HepG2 (cell line): ENCODE data around the gene MGLL. TPM values are rescaled to one million over a fixed set of nuclear protein-coding genes. Genes with fewer than 3 reads are reported as not detected.

Experiments
- ATAC-seq: fragments of 200-7000 bp; cut with Tn5 transposase; 3 replicates; pipeline ENCODE4 v1.9.1; 2020; ENCODE audit warnings: mild to moderate bottlenecking, moderate library complexity
- BruUV-seq: library from RNA; stranded (reverse); fragments of 400-500 nt; replicated peaks from 2 replicates; lab custom pipeline; 2021; lab: Mats Ljungman, UMichigan
- CTCF ChIA-PET: fragments of 300-600 bp; formaldehyde crosslinking; extraction: SDS; loops from one replicate; lab custom pipeline; 2021; ENCODE audit warnings: low total read pairs, inconsistent platforms, low intra/inter-chr PET ratio; lab: Yijun Ruan, JAX
- POLR2A ChIA-PET: fragments of 350-600 bp; sonication (Branson Sonifier 250); formaldehyde crosslinking; loops from one replicate; lab custom pipeline; 2020; ENCODE audit warnings: antibody characterized with exemption, inconsistent platforms; lab: Yijun Ruan, JAX
- DNase-seq: peaks from one replicate; pipeline ENCODE4 v3.0.0-alpha.2; 2015; ENCODE audit warnings: low spot score
- FAIRE-seq: peaks from 3 replicates; lab custom pipeline; 2011; peaks lifted over from hg19 to GRCh38; lab: Jason Lieb, UNC
- H2AFZ ChIP-seq: one replicate; pipeline ENCODE4 v1.6.1; 2011; ENCODE audit warnings: low read length, inconsistent platforms
- H3K27ac ChIP-seq: fragments of 300-600 bp; 3 replicates; pipeline ENCODE4 v1.8.0; 2011; ENCODE audit warnings: mixed run types, mild to moderate bottlenecking, mixed read lengths, low read length, inconsistent platforms; ENCODE audit not compliant: insufficient read depth; ENCODE audit errors: extremely low read length
- H3K27me3 ChIP-seq, 2 experiments: fragments of 200-600 bp in 1 of 2; 2 replicates in 1 of 2; 3 replicates in 1 of 2; pipeline versions ENCODE4 v1.6.0 to v1.8.0; 2011; ENCODE audit warnings: low read length in 2 of 2, mild to moderate bottlenecking in 2 of 2, moderate library complexity in 2 of 2, inconsistent platforms in 1 of 2; ENCODE audit not compliant: insufficient read depth in 2 of 2, control insufficient read depth in 1 of 2
- H3K36me3 ChIP-seq, 2 experiments: fragments of 200-600 bp in 1 of 2; replicated peaks in 1 of 2; 2 replicates in 1 of 2; 3 replicates in 1 of 2; pipeline versions ENCODE4 v1.5.1 to v1.8.0; 2011; ENCODE audit warnings: low read length in 2 of 2, inconsistent platforms in 1 of 2; ENCODE audit not compliant: insufficient read depth in 2 of 2, control insufficient read depth in 1 of 2
- H3K4me1 ChIP-seq: 2 replicates; pipeline ENCODE4 v1.5.1; 2012; ENCODE audit warnings: low read length, inconsistent platforms; ENCODE audit not compliant: insufficient read depth
- H3K4me2 ChIP-seq: 2 replicates; pipeline ENCODE4 v1.6.0; 2011; ENCODE audit warnings: low read depth, low read length, inconsistent platforms
- H3K4me3 ChIP-seq, 3 experiments: fragments of 200-600 bp in 1 of 3; sonication (generic), shearing (Covaris generic) in 1 of 3; replicated peaks in 1 of 3; 2 replicates each; pipeline ENCODE4 v1.5.1; 2011 to 2016; ENCODE audit warnings: low read length in 3 of 3, inconsistent platforms in 2 of 3, low read depth in 2 of 3, mild to moderate bottlenecking in 2 of 3, control low read depth in 1 of 3, mixed read lengths in 1 of 3; ENCODE audit not compliant: insufficient read depth in 1 of 3
- H3K79me2 ChIP-seq: one replicate; pipeline ENCODE4 v1.6.1; 2011; ENCODE audit warnings: low read length, inconsistent platforms; ENCODE audit not compliant: insufficient read depth
- H3K9ac ChIP-seq: 2 replicates; pipeline ENCODE4 v1.6.0; 2011; ENCODE audit warnings: mild to moderate bottlenecking, low read depth, low read length, inconsistent platforms; ENCODE audit not compliant: insufficient read depth
- H3K9me3 ChIP-seq: 2 replicates; pipeline ENCODE4 v1.5.1; 2012; ENCODE audit warnings: mild to moderate bottlenecking, low read length
- H4K20me1 ChIP-seq: 2 replicates; pipeline ENCODE4 v1.6.0; 2011; ENCODE audit warnings: inconsistent platforms, mild to moderate bottlenecking, low read length, moderate library complexity; ENCODE audit not compliant: insufficient read depth
- AGO1 ChIP-seq: fragments of 200-400 bp; formaldehyde crosslinking; IDR thresholded peaks from 2 replicates; pipeline ENCODE4 v1.6.1; 2017; ENCODE audit warnings: mild to moderate bottlenecking, low read depth, low read length, moderate library complexity; ENCODE audit not compliant: poor library complexity, severe bottlenecking
- EZH2 ChIP-seq: conservative IDR thresholded peaks from 2 replicates; pipeline ENCODE4 v1.6.1; 2012; ENCODE audit warnings: mild to moderate bottlenecking, low read depth, low read length, moderate library complexity
- KDM1A ChIP-seq: IDR thresholded peaks from 2 replicates; pipeline ENCODE4 v1.6.1; 2016; ENCODE audit warnings: missing compliant biosample characterization
- SRSF1 ChIP-seq: fragments of 200-400 bp; formaldehyde crosslinking; optimal IDR thresholded peaks from 2 replicates; pipeline ENCODE3; 2017; ENCODE audit warnings: mild to moderate bottlenecking, low read depth, low read length, moderate library complexity
- SRSF4 ChIP-seq: fragments of 200-400 bp; formaldehyde crosslinking; IDR thresholded peaks from one replicate; pipeline ENCODE4 v1.6.1; 2018; ENCODE audit warnings: mild to moderate bottlenecking, low read depth, low read length, moderate library complexity; ENCODE audit not compliant: poor library complexity, severe bottlenecking
- ZFP82 ChIP-seq: sonication (generic); formaldehyde crosslinking; IDR thresholded peaks from 2 replicates; pipeline ENCODE4 v1.5.1; 2020; ENCODE audit warnings: mild to moderate bottlenecking, missing genetic modification reagents, borderline replicate concordance
- ZKSCAN8 ChIP-seq: IDR thresholded peaks from 2 replicates; pipeline ENCODE4 v1.6.1; 2016; ENCODE audit warnings: borderline replicate concordance, missing genetic modification reagents, missing compliant biosample characterization
- ZNF260 ChIP-seq: sonication (generic); formaldehyde crosslinking; IDR thresholded peaks from 2 replicates; pipeline ENCODE4 v1.4.0; 2020; ENCODE audit warnings: missing genetic modification reagents, low read depth, mild to moderate bottlenecking, borderline replicate concordance
- ZNF383 ChIP-seq: sonication (generic); formaldehyde crosslinking; IDR thresholded peaks from 2 replicates; pipeline ENCODE4 v1.4.0; 2020; ENCODE audit warnings: missing genetic modification reagents, mild to moderate bottlenecking, borderline replicate concordance
- ZNF446 ChIP-seq: sonication (generic); formaldehyde crosslinking; IDR thresholded peaks from 2 replicates; pipeline ENCODE4 v1.5.0; 2020; ENCODE audit warnings: mild to moderate bottlenecking, missing genetic modification reagents
- ZNF460 ChIP-seq: sonication (generic); formaldehyde crosslinking; IDR thresholded peaks from 2 replicates; pipeline ENCODE4 v1.5.1; 2020; ENCODE audit warnings: missing genetic modification reagents, mild to moderate bottlenecking, borderline replicate concordance
- ZNF468 ChIP-seq: sonication (generic); formaldehyde crosslinking; IDR thresholded peaks from 2 replicates; pipeline ENCODE4 v1.8.0; 2022; ENCODE audit warnings: mild to moderate bottlenecking, moderate library complexity, missing genetic modification reagents
- ZNF557 ChIP-seq: sonication (generic); formaldehyde crosslinking; IDR thresholded peaks from 2 replicates; pipeline ENCODE4 v1.4.0; 2020; ENCODE audit warnings: missing genetic modification reagents
- ZNF598 ChIP-seq: sonication (generic); formaldehyde crosslinking; IDR thresholded peaks from 2 replicates; pipeline ENCODE4 v1.5.1; 2020; ENCODE audit warnings: mild to moderate bottlenecking, missing genetic modification reagents, borderline replicate concordance
- WGBS: methylation state at CpG from one replicate; pipeline ENCODE4 v1.1.6; 2017; ENCODE audit warnings: low lambda C conversion rate; 5-methylcytosine and 5-hydroxymethylcytosine counted together
- in situ Hi-C: cut with HindIII; loops from 2 replicates; pipeline ENCODE4 v1.10.0; 2017; ENCODE audit warnings: low pct_unique_long_range_greater_than_20kb; ENCODE audit not compliant: extremely low pct_ligation_motif_present
- intact Hi-C: fragments of 100-400 bp; cut with micrococcal nuclease; formaldehyde crosslinking; loops from one replicate; pipeline ENCODE4 v1.10.0; 2022; ENCODE audit not compliant: unreplicated experiment
- polyA plus RNA-seq, 8 experiments: library from polyadenylated mRNA; depleted of rRNA in 3 of 8; stranded (reverse) in 7 of 8; unstranded in 1 of 8; fragments of >200 nt; fragmentation: Illumina TruSeq in 4 of 8; extraction: Trizol in 4 of 8; gene quantifications; 2 replicates each; pipeline versions ENCODE4 v1.2.1 to v1.2.3, GENCODE V29; 2011 to 2016; ENCODE audit warnings: low read depth in 4 of 8, missing spikeins in 1 of 8, mixed read lengths in 1 of 8; ENCODE audit not compliant: insufficient read depth in 1 of 8
- total RNA-seq, 5 experiments: library from RNA; depleted of rRNA; stranded (reverse); fragments of >200 nt; fragmentation: Illumina TruSeq; extraction: Trizol; gene quantifications; 2 replicates each; pipeline ENCODE4 v1.2.3, GENCODE V29; 2016; ENCODE audit warnings: low read depth in 1 of 5
- TF ChIP-seq, protein P1 (sequence below): sonication (generic); formaldehyde crosslinking; IDR thresholded peaks from 2 replicates; pipeline ENCODE4 v1.4.0; 2020; ENCODE audit warnings: mild to moderate bottlenecking, missing genetic modification reagents
- TF ChIP-seq, protein P2 (sequence below): sonication (generic); formaldehyde crosslinking; IDR thresholded peaks from 2 replicates; pipeline ENCODE4 v1.5.0; 2020; ENCODE audit warnings: missing genetic modification reagents
- TF ChIP-seq, protein P3 (sequence below): sonication (generic); formaldehyde crosslinking; conservative IDR thresholded peaks from 2 replicates; pipeline ENCODE4 v1.8.0; 2022; ENCODE audit warnings: mild to moderate bottlenecking, moderate library complexity, missing genetic modification reagents

Gene MGLL
- total and polyA plus RNA-seq, 2 of the 13 experiments (the other 11 are each of a cell fraction or from before 2014, with no cell fraction given): not detected

DNA sequence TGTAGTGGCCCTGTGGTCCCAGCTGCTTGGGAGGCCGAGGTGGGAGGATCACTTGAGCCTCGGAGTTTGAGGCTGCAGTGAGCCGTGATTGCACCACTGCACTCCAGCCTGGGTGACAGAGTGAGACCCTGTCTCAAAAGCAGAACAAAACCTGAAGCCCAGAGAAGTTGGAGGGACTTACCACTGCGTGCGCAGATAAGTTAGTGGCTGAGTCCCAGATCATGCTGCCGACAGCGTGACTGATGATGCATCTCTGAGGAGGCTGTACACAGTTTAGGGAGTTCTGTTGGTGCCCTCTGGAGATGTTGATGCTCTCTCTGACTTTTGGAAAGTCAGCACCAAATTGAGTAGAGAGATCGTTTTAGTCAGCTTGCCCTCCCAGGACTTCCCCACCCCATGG, 165.4 kb downstream of the MGLL start:
- POLR2A ChIA-PET: no interaction called here
- ATAC-seq (no peak), DNase-seq (no peak), FAIRE-seq (no peak)
- Histone ChIP-seq H3K36me3 (peaks cover 2 to 4% of the 10 kb centered on the region in 2 experiments; a peak in 3 of 5 replicates), H3K9me3 (no peaks in the 10 kb centered on the region), H3K27me3 (no peaks in the 10 kb centered on the region), H2AFZ (no peak overlapping the region), H4K20me1 (no peaks in the 10 kb centered on the region), H3K79me2 (no peaks in the 10 kb centered on the region), H3K4me3 (no peak overlapping the region), H3K4me2 (no peak overlapping the region), H3K9ac (no peak overlapping the region), H3K4me1 (peaks cover 10% of the 10 kb centered on the region; the same call in 1 of the 2 replicates), H3K27ac (no peak overlapping the region)
- CTCF ChIA-PET: no interaction called here
- TF ChIP-seq ZNF446 (CRISPR knock-in tag): no peak
- no peak for TF ChIP-seq KDM1A
- no peak for TF ChIP-seq ZNF468 (CRISPR knock-in tag)
- TF ChIP-seq ZNF260: no peak
- no peak for TF ChIP-seq SRSF4
- TF ChIP-seq SRSF1: no peak
- TF ChIP-seq ZNF557 (CRISPR knock-in tag): no peak
- TF ChIP-seq ZKSCAN8 (CRISPR knock-in tag): no peak
- intact Hi-C loops (no loop called here), in situ Hi-C loops (no loop called here)
- BruUV-seq: no TSS peak
- 93% methylated on average over 8 of the region's 8 CpGs for WGBS

DNA sequence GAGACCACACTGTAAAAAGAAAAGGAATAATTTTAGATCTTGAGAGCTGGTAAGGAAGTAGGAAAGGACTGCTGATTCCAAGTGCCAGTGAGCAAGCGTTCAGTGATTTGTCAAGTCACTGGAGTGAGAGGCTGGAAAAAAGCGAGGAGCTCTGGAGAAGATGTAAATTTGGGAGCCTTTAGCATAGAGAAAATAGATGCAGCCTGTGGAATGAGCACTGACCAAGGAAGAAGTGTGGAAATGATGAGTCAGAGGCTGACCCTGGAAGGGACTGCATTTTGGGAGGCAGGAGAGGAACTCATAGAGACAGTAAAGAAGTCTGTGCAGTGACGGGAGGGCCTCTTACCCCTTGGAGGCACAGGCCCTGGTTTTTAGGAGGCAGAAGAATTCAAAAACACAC, 166.7 kb downstream of the MGLL start:
- Histone ChIP-seq H3K79me2 (no peaks in the 10 kb centered on the region), H3K9me3 (no peaks in the 10 kb centered on the region), H2AFZ (no peak overlapping the region), H3K27ac (no peak overlapping the region), H4K20me1 (no peaks in the 10 kb centered on the region), H3K4me2 (no peak overlapping the region), H3K36me3 (peaks cover 0 to under 1% of the 10 kb centered on the region in 2 experiments; a peak in 2 of 5 replicates), H3K9ac (no peak overlapping the region), H3K4me1 (peaks cover 10% of the 10 kb centered on the region; the same call in 1 of the 2 replicates), H3K27me3 (no peaks in the 10 kb centered on the region), H3K4me3 (no peak overlapping the region)
- no TSS peak for BruUV-seq
- WGBS: 96% methylated on average over 3 of the region's 3 CpGs
- ChIA-PET CTCF (no interaction called here), POLR2A (no interaction called here)
- intact Hi-C loops: no loop called here
- DNase-seq (no peak), ATAC-seq (no peak), FAIRE-seq (no peak)
- TF ChIP-seq, protein P1, sequence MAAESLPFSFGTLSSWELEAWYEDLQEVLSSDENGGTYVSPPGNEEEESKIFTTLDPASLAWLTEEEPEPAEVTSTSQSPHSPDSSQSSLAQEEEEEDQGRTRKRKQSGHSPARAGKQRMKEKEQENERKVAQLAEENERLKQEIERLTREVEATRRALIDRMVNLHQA (CRISPR knock-in tag): no peak
- TF ChIP-seq ZNF460 (no peak), ZFP82 (CRISPR knock-in tag) (no peak), AGO1 (no peak), ZNF383 (CRISPR knock-in tag) (no peak), EZH2 (no peak), ZNF598 (CRISPR knock-in tag) (no peak)
- TF ChIP-seq, protein P2, sequence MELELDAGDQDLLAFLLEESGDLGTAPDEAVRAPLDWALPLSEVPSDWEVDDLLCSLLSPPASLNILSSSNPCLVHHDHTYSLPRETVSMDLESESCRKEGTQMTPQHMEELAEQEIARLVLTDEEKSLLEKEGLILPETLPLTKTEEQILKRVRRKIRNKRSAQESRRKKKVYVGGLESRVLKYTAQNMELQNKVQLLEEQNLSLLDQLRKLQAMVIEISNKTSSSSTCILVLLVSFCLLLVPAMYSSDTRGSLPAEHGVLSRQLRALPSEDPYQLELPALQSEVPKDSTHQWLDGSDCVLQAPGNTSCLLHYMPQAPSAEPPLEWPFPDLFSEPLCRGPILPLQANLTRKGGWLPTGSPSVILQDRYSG: no peak
- TF ChIP-seq, protein P3, sequence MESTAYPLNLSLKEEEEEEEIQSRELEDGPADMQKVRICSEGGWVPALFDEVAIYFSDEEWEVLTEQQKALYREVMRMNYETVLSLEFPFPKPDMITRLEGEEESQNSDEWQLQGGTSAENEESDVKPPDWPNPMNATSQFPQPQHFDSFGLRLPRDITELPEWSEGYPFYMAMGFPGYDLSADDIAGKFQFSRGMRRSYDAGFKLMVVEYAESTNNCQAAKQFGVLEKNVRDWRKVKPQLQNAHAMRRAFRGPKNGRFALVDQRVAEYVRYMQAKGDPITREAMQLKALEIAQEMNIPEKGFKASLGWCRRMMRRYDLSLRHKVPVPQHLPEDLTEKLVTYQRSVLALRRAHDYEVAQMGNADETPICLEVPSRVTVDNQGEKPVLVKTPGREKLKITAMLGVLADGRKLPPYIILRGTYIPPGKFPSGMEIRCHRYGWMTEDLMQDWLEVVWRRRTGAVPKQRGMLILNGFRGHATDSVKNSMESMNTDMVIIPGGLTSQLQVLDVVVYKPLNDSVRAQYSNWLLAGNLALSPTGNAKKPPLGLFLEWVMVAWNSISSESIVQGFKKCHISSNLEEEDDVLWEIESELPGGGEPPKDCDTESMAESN (CRISPR knock-in tag): no peak
- in situ Hi-C loops: no loop called here
